ENCODE measurements around the gene PPP3CB. TPM values are rescaled to one million over a fixed set of nuclear protein-coding genes. Genes with fewer than 3 reads are reported as not detected.

Gene PPP3CB
- total RNA-seq, 4 donors from 2014 or later: 24.1 to 40.2 (median 30.6) TPM

DNA sequence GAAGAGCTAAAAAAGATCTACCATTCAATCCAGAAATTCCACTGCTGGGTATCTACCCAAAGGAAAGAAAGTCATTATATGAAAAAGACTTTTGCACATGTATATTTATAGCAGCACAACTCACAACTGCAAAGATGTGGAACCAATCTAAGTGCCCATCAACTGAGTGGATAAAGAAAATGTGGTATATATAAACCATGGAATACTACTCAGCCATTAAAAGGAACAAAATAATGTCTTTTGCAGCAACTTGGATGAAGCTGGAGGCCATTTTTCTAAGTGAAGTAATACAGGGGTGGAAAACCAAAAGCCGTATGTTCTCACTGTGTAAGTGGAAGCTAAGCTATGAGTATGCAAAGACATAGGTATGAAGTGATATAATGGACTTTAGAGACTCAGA is 84.9 kb downstream of the PPP3CB start:
- TF ChIP-seq POLR2A (IDR thresholded peaks at IDR 0.05) (no peak), CTCF (IDR thresholded peaks at IDR 0.05) (no peak)
- Histone ChIP-seq H3K4me3 (no peak overlapping the region), H3K36me3 (peaks cover 0 to 17% (median 0%) of the 10 kb centered on the region in 3 donors), H3K27me3 (no peaks in the 10 kb centered on the region), H3K27ac (no peak overlapping the region), H3K4me1 (peaks cover 12 to 66% (median 18%) of the 10 kb centered on the region in 3 donors), H3K9me3 (no peaks in the 10 kb centered on the region)
- no peak for DNase-seq
- 87 to 96% methylated on average over 1 of the region's 1 CpG for WGBS, 2 donors
- intact Hi-C loops (cut with DNase I): no loop called here

GRCh38 chr10:73408978-73409521 is 86.8 kb downstream of the PPP3CB start:
- no peaks in the 10 kb centered on the region for H3K9me3 ChIP-seq
- TF ChIP-seq POLR2A (IDR thresholded peaks at IDR 0.05) (no peak), CTCF (IDR thresholded peaks at IDR 0.05) (no peak)
- H3K4me3 ChIP-seq: no peak overlapping the region
- intact Hi-C loops (cut with DNase I): no loop called here
- no peak for DNase-seq
- 59 to 66% methylated on average over 4 of the region's 4 CpGs for WGBS, 2 donors
- peaks cover 0 to 18% (median 0%) of the 10 kb centered on the region in 3 donors for H3K36me3 ChIP-seq
- H3K27me3 ChIP-seq: no peaks in the 10 kb centered on the region
- H3K27ac ChIP-seq: no peak overlapping the region
- peaks cover under 1 to 50% (median 11%) of the 10 kb centered on the region in 3 donors for H3K4me1 ChIP-seq

GRCh38 chr10:73408061-73408460 is 87.8 kb downstream of the PPP3CB start:
- Histone ChIP-seq H3K4me1 (peaks cover 0 to 47% (median 11%) of the 10 kb centered on the region in 3 donors), H3K27me3 (no peaks in the 10 kb centered on the region), H3K27ac (no peak overlapping the region), H3K4me3 (no peak overlapping the region), H3K36me3 (peaks cover 0 to 18% (median 0%) of the 10 kb centered on the region in 3 donors), H3K9me3 (no peaks in the 10 kb centered on the region)
- no peak for DNase-seq
- intact Hi-C loops (cut with DNase I): no loop called here
- no peak for TF ChIP-seq POLR2A (IDR thresholded peaks at IDR 0.05)
- TF ChIP-seq CTCF (IDR thresholded peaks at IDR 0.05): no peak
- 74 to 83% methylated on average over 5 of the region's 5 CpGs for WGBS, 2 donors

DNA sequence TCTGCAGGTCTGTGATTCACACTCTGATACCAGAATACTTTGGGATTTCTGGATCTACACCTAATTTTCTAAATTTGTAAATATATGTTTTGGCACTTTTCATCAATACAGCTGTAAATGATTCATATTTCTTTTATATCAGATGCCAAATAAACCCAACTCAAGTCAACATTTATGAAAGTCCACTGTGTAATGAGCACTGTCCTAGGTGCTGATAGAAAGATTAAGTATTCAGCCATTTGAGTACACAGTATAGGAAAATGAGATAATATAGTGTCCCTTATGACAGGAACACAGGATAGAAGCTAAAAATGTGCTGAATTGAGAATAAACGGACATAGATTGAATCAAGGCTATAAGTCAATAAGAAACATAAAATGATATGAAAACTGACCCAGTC is 88.3 kb downstream of the PPP3CB start:
- no peak for TF ChIP-seq CTCF (IDR thresholded peaks at IDR 0.05)
- TF ChIP-seq POLR2A (IDR thresholded peaks at IDR 0.05): no peak
- no peak overlapping the region for H3K27ac ChIP-seq
- no peak for DNase-seq
- intact Hi-C loops (cut with DNase I): no loop called here
- H3K4me3 ChIP-seq: no peak overlapping the region
- H3K27me3 ChIP-seq: no peaks in the 10 kb centered on the region
- H3K4me1 ChIP-seq: peaks cover 0 to 41% (median 11%) of the 10 kb centered on the region in 3 donors
- H3K36me3 ChIP-seq: peaks cover 0 to 18% (median 0%) of the 10 kb centered on the region in 3 donors
- WGBS, 2 donors: 78 to 85% methylated on average over 1 of the region's 1 CpG
- H3K9me3 ChIP-seq: no peaks in the 10 kb centered on the region

DNA sequence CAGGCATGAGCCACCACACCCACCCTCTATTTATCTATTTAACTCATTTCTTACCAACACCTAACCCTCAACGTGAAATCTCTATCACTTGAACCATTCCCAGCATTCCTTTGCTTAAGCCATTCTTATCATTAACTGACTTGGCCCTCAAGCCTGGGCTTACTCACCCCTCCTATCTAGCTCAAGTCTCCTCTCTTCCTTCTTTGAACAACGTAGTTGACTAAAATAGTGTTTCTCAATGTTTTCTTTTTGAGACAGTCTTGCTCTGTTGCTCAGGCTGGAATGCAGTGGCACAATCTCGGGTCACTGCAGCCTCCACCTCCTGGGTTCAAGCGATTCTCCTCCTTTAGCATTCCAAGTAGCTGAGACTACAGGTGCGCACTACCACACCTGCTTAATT is 89.0 kb downstream of the PPP3CB start:
- Histone ChIP-seq H3K4me1 (peaks cover 0 to 35% (median 4%) of the 10 kb centered on the region in 3 donors), H3K4me3 (no peak overlapping the region), H3K27me3 (no peaks in the 10 kb centered on the region), H3K9me3 (no peaks in the 10 kb centered on the region), H3K27ac (no peak overlapping the region), H3K36me3 (peaks cover 0 to 18% (median 0%) of the 10 kb centered on the region in 3 donors)
- WGBS, 2 donors: 78 to 91% methylated on average over 5 of the region's 5 CpGs
- TF ChIP-seq POLR2A (IDR thresholded peaks at IDR 0.05): no peak
- no peak for TF ChIP-seq CTCF (IDR thresholded peaks at IDR 0.05)
- DNase-seq: no peak
- intact Hi-C loops (cut with DNase I): no loop called here
